ENCODE measurements around the gene ARHGAP6. TPM values are rescaled to one million over a fixed set of nuclear protein-coding genes. Genes with fewer than 3 reads are reported as not detected.

The ARHGAP6 gene
- total and polyA plus RNA-seq, 2 of the 4 experiments (the other 2 are of a cell fraction) = 1.4 to 1.8 TPM

DNA sequence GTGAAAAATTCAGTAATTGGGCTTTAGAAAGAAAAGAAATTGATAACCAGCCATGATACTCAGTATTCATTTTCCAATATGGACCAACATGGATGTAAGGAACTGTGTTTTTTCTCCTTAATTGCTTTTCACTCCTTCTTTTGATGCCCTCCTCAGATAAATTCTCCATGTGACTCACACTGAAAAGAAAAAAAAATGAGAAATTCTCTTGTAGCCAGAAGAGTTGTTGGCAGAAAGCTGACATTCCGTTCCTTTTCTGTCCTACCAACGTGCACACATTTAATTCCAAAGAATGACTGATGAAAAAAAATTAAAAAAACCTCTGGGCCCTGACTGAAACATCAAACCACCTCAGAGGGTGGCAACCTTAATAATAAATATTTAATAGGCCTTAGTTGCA, 219.4 kb downstream of the ARHGAP6 start:
- H3K27ac ChIP-seq (ENCODE audit: insufficient read depth, low read length) = no peak overlapping the region; the same call in 1 of the 2 replicates
- H2BK5ac ChIP-seq (ENCODE audit: low read depth, low read length, poor library complexity, severe bottlenecking) = no peak overlapping the region
- H3K9ac ChIP-seq (ENCODE audit: low read depth, low read length) = no peak overlapping the region
- peaks cover 7% of the 10 kb centered on the region for H3K4me1 ChIP-seq (ENCODE audit: control insufficient read depth, insufficient read depth, low read length)
- BruUV-seq (replicated peaks) = no TSS peak
- no peak overlapping the region for H3K23ac ChIP-seq (ENCODE audit: low read depth, low read length)
- dilution Hi-C loops (cut with HindIII; ENCODE audit: low sequenced_read_pairs, unreplicated experiment) (no loop called here), in situ Hi-C loops (cut with MboI; ENCODE audit: low sequenced_read_pairs) (no loop called here), intact Hi-C loops (cut with micrococcal nuclease) (no loop called here)
- ChIA-PET POLR2A (ENCODE audit: unreplicated experiment) (no interaction called here), CTCF (interaction anchor here (0.7 kb wide), 1 partner anchor 1005 kb away, joined by 3 read pairs; no protein-coding TSS in a partner anchor)
- no peak overlapping the region for H2AK9ac ChIP-seq (replicated peaks; ENCODE audit: low read depth, low read length, poor library complexity)
- H3K79me1 ChIP-seq (ENCODE audit: low read depth in 1 of 2, low read length in 2 of 2) = no peaks in the 10 kb centered on the region
- H4K8ac ChIP-seq (ENCODE audit: low read depth in 2 of 2, low read length in 2 of 2) = no peak overlapping the region
- no peak overlapping the region for H2AFZ ChIP-seq (replicated peaks; ENCODE audit: low read length, poor library complexity)
- H3K36me3 ChIP-seq (ENCODE audit: control insufficient read depth, insufficient read depth, low read length) = no peaks in the 10 kb centered on the region
- no peak overlapping the region for H2AK5ac ChIP-seq (ENCODE audit: low read depth, low read length)
- peak; percentile 55 for DNase-seq
- H3K9me1 ChIP-seq (ENCODE audit: insufficient read depth, low read length) = 0 out of 2 replicates have a peak, but pooled peaks cover 2% of the 10 kb centered on the region
- H2BK15ac ChIP-seq (ENCODE audit: low read depth, low read length) = no peak overlapping the region
- TF ChIP-seq, protein P1, sequence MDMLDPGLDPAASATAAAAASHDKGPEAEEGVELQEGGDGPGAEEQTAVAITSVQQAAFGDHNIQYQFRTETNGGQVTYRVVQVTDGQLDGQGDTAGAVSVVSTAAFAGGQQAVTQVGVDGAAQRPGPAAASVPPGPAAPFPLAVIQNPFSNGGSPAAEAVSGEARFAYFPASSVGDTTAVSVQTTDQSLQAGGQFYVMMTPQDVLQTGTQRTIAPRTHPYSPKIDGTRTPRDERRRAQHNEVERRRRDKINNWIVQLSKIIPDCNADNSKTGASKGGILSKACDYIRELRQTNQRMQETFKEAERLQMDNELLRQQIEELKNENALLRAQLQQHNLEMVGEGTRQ (IDR thresholded peaks at IDR 0.05; ENCODE audit: low read depth, low read length) = peak; percentile 14; the same call in 1 of the 2 replicates
- no peak for TF ChIP-seq CEBPB (IDR thresholded peaks at IDR 0.05; ENCODE audit: low read depth, low read length)
- no peak overlapping the region for H3K4me3 ChIP-seq (ENCODE audit: insufficient read depth, low read depth, low read length)
- no peaks in the 10 kb centered on the region for H3K9me3 ChIP-seq (ENCODE audit: control insufficient read depth, insufficient read depth, low read length)
- no peak for ATAC-seq (ENCODE audit: low read depth)
- no peaks in the 10 kb centered on the region for H3K27me3 ChIP-seq (ENCODE audit: control insufficient read depth, insufficient read depth, low read length)
- no peak overlapping the region for H3K4ac ChIP-seq (ENCODE audit: low read depth, low read length)
- no peak overlapping the region for H3K4me2 ChIP-seq (ENCODE audit: low read depth, low read length)
- H4K91ac ChIP-seq (ENCODE audit: insufficient read depth, low read depth, low read length) = no peak overlapping the region
- no peaks in the 10 kb centered on the region for H4K20me1 ChIP-seq (ENCODE audit: insufficient read depth, low read length)
- H3K14ac ChIP-seq (replicated peaks; ENCODE audit: low read depth, low read length) = no peak overlapping the region
- no peak overlapping the region for H2BK20ac ChIP-seq (ENCODE audit: low read depth, low read length)
- H3K56ac ChIP-seq (ENCODE audit: extremely low read depth, insufficient read depth, low read length) = no peak overlapping the region
- no peak overlapping the region for H4K5ac ChIP-seq (ENCODE audit: low read depth, low read length)
- WGBS, 2 experiments (ENCODE audit: extremely low coverage in 2 of 2, insufficient read length in 1 of 2) = no CpG with 5 or more reads among the region's 2 CpGs
- no peak overlapping the region for H3K18ac ChIP-seq (ENCODE audit: low read depth, low read length)
- H2BK120ac ChIP-seq (ENCODE audit: low read depth, low read length) = no peak overlapping the region
